Mesenchymal stem cell (in vitro differentiated cells and primary cell): ENCODE measurements around the gene ANXA9.

Experiments used
- DNase-seq: peaks from one replicate; pipeline ENCODE4 v3.0.0-alpha.2; 2013
- H2AFZ ChIP-seq: one replicate; pipeline ENCODE4 v1.6.1; 2013; ENCODE audit warnings: low read depth, mild to moderate bottlenecking, control low read depth, inconsistent platforms, low read length, moderate library complexity
- H2AK5ac ChIP-seq: 2 replicates; pipeline ENCODE4 v1.6.1; 2013; ENCODE audit warnings: low read length, moderate library complexity, mild to moderate bottlenecking, inconsistent platforms; ENCODE audit not compliant: severe bottlenecking
- H2BK120ac ChIP-seq: one replicate; pipeline ENCODE4 v1.6.1; 2013; ENCODE audit warnings: low read depth, mild to moderate bottlenecking, inconsistent platforms, low read length, moderate library complexity
- H2BK12ac ChIP-seq, 2 experiments: one replicate each; pipeline ENCODE4 v1.6.1; 2013; ENCODE audit warnings: inconsistent platforms in 2 of 2, low read length in 2 of 2, mild to moderate bottlenecking in 2 of 2, moderate library complexity in 2 of 2, control low read depth in 1 of 2
- H2BK15ac ChIP-seq: one replicate; pipeline ENCODE4 v1.6.1; 2013; ENCODE audit warnings: mild to moderate bottlenecking, low read depth, inconsistent platforms; ENCODE audit not compliant: poor library complexity, severe bottlenecking
- H2BK5ac ChIP-seq: 2 replicates; pipeline ENCODE4 v1.6.1; 2013; ENCODE audit warnings: low read depth, mild to moderate bottlenecking, low read length, control low read depth, inconsistent platforms; ENCODE audit not compliant: poor library complexity, severe bottlenecking
- H3K14ac ChIP-seq, 2 experiments: one replicate each; pipeline ENCODE4 v1.6.1; 2013; ENCODE audit warnings: inconsistent platforms in 2 of 2, low read length in 2 of 2, control low read depth in 1 of 2, mild to moderate bottlenecking in 1 of 2, moderate library complexity in 1 of 2
- H3K18ac ChIP-seq, 2 experiments: one replicate each; pipeline ENCODE4 v1.6.1; 2013; ENCODE audit warnings: inconsistent platforms in 2 of 2, low read length in 2 of 2, control low read depth in 1 of 2, low read depth in 1 of 2, mild to moderate bottlenecking in 1 of 2
- H3K23ac ChIP-seq, 2 experiments: one replicate each; pipeline ENCODE4 v1.6.1; 2013; ENCODE audit warnings: inconsistent platforms in 2 of 2, low read length in 2 of 2, mild to moderate bottlenecking in 2 of 2, moderate library complexity in 2 of 2, control low read depth in 1 of 2
- H3K27ac ChIP-seq: 2 replicates; pipeline ENCODE4 v1.5.1; 2013; ENCODE audit warnings: mild to moderate bottlenecking, moderate library complexity, low read length, control low read depth, inconsistent platforms; ENCODE audit not compliant: poor library complexity, severe bottlenecking
- H3K27me3 ChIP-seq, 2 experiments: 2 replicates each; pipeline versions ENCODE4 v1.6.1 to v1.7.0; 2013; ENCODE audit warnings: low read length in 2 of 2, mild to moderate bottlenecking in 2 of 2, moderate library complexity in 2 of 2, control low read depth in 1 of 2, inconsistent platforms in 1 of 2; ENCODE audit not compliant: control insufficient read depth in 1 of 2, insufficient read depth in 1 of 2
- H3K36me3 ChIP-seq, 2 experiments: 2 replicates each; pipeline versions ENCODE4 v1.6.1 to v1.7.0; 2013; ENCODE audit warnings: low read length in 2 of 2, control low read depth in 1 of 2, inconsistent platforms in 1 of 2, low read depth in 1 of 2, mild to moderate bottlenecking in 1 of 2; ENCODE audit not compliant: insufficient read depth in 2 of 2, control insufficient read depth in 1 of 2
- H3K4ac ChIP-seq, 2 experiments: one replicate each; pipeline ENCODE4 v1.6.1; 2013; ENCODE audit warnings: inconsistent platforms in 2 of 2, low read length in 2 of 2, mild to moderate bottlenecking in 2 of 2, moderate library complexity in 2 of 2, control low read depth in 1 of 2, low read depth in 1 of 2
- H3K4me1 ChIP-seq: 2 replicates; pipeline ENCODE4 v1.6.1; 2013; ENCODE audit warnings: low read depth, low read length, control low read depth; ENCODE audit not compliant: control insufficient read depth, insufficient read depth
- H3K4me2 ChIP-seq: 2 replicates; pipeline ENCODE4 v1.6.1; 2013; ENCODE audit warnings: low read length, mild to moderate bottlenecking, inconsistent platforms; ENCODE audit not compliant: poor library complexity, severe bottlenecking
- H3K4me3 ChIP-seq, 2 experiments: 2 replicates each; pipeline versions ENCODE4 v1.5.1 to v1.7.0; 2013; ENCODE audit warnings: low read length in 2 of 2, mild to moderate bottlenecking in 2 of 2, control low read depth in 1 of 2, low read depth in 1 of 2; ENCODE audit not compliant: insufficient read depth in 1 of 2
- H3K79me1 ChIP-seq: replicated peaks from 2 replicates; pipeline ENCODE4 v1.6.1; 2013; ENCODE audit warnings: mild to moderate bottlenecking, control low read depth, low read length, inconsistent platforms; ENCODE audit not compliant: poor library complexity, severe bottlenecking
- H3K9ac ChIP-seq: 2 replicates; pipeline ENCODE4 v1.7.0; 2013; ENCODE audit warnings: mild to moderate bottlenecking, low read length, moderate library complexity
- H3K9me3 ChIP-seq: 2 replicates; pipeline ENCODE4 v1.7.0; 2013; ENCODE audit warnings: mild to moderate bottlenecking, low read length; ENCODE audit not compliant: control insufficient read depth
- H4K8ac ChIP-seq: one replicate; pipeline ENCODE4 v1.6.1; 2013; ENCODE audit warnings: inconsistent platforms, mild to moderate bottlenecking, low read length, moderate library complexity
- H4K91ac ChIP-seq: one replicate; pipeline ENCODE4 v1.6.1; 2013; ENCODE audit warnings: mild to moderate bottlenecking, low read length, inconsistent platforms
- WGBS: methylation state at CpG from one replicate; pipeline ENCODE4 v1.1.7; 2013; ENCODE audit warnings: mixed read lengths; 5-methylcytosine and 5-hydroxymethylcytosine counted together

Gene ANXA9

GRCh38 chr1:151011154-151011850 is 29.2 kb downstream of the ANXA9 start:
- Histone ChIP-seq H4K91ac (no peak overlapping the region), H3K4me3 (no peak overlapping the region), H3K79me1 (peaks cover 20% of the 10 kb centered on the region)

GRCh38 chr1:151012684-151013471 is 30.8 kb downstream of the ANXA9 start:
- Histone ChIP-seq H3K23ac (no peak overlapping the region), H2BK12ac (peak overlapping the region in 1 of 2 experiments; percentile 11), H3K36me3 (peaks cover 0 to 3% of the 10 kb centered on the region in 2 experiments), H2AFZ (no peak overlapping the region), H2BK120ac (no peak overlapping the region), H2AK5ac (no peak overlapping the region), H3K79me1 (peaks cover 22% of the 10 kb centered on the region), H2BK15ac (no peak overlapping the region), H3K4ac (no peak overlapping the region), H2BK5ac (no peak overlapping the region), H3K27ac (peak overlapping the region; percentile 58), H3K4me3 (no peak overlapping the region), H3K18ac (peak overlapping the region in 1 of 2 experiments; percentile 61), H3K4me2 (peak overlapping the region; percentile 17), H3K9ac (no peak overlapping the region), H4K8ac (no peak overlapping the region), H3K14ac (no peak overlapping the region), H3K4me1 (peaks cover 8% of the 10 kb centered on the region), H4K91ac (no peak overlapping the region), H3K9me3 (no peaks in the 10 kb centered on the region), H3K27me3 (no peaks in the 10 kb centered on the region)
- no peak for DNase-seq
- 96% methylated on average over 13 of the region's 14 CpGs for WGBS

More at GRCh38 chr1:151011154-151011850, 29.2 kb downstream of the ANXA9 start:
- Histone ChIP-seq H3K27me3 (no peaks in the 10 kb centered on the region), H2AK5ac (no peak overlapping the region), H3K27ac (no peak overlapping the region), H3K23ac (no peak overlapping the region), H2BK120ac (no peak overlapping the region), H3K4me1 (peaks cover 12% of the 10 kb centered on the region), H3K4ac (no peak overlapping the region), H2BK5ac (no peak overlapping the region), H2AFZ (no peak overlapping the region), H3K4me2 (no peak overlapping the region), H3K36me3 (no peaks in the 10 kb centered on the region), H3K9me3 (no peaks in the 10 kb centered on the region), H2BK12ac (no peak overlapping the region), H2BK15ac (no peak overlapping the region), H3K14ac (no peak overlapping the region), H4K8ac (no peak overlapping the region), H3K9ac (peak overlapping the region; percentile 38), H3K18ac (no peak overlapping the region)
- DNase-seq, result no peak
- over 99% methylated on average over 3 of the region's 4 CpGs for WGBS

DNA sequence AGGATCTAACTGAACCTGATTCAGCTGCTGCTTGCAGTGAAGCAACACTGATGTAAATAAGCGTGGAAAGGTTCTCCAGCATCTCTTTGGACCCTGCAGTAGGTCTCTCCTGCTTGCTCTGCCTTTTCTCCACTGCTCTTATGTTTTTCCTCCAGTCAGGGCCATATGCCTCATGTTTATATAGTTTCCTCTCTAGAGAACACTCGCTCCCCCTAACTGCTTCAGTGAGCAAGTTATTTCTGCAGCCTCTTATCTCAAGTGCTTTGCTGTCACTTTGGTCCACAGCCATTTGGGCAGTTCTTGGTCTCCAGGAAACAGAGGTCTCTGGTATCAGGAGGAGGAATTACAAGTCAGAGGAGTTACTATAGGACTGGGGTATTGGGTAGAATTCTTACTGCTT is 31.4 kb downstream of the ANXA9 start:
- H2AK5ac ChIP-seq, result no peak overlapping the region
- no peaks in the 10 kb centered on the region for H3K9me3 ChIP-seq
- H2AFZ ChIP-seq, result no peak overlapping the region
- H3K79me1 ChIP-seq, result peaks cover 20% of the 10 kb centered on the region
- H3K4me1 ChIP-seq, result peaks cover 7% of the 10 kb centered on the region
- no peak overlapping the region for H4K91ac ChIP-seq
- no peak overlapping the region for H2BK15ac ChIP-seq
- no peak overlapping the region for H2BK120ac ChIP-seq
- DNase-seq, result peak; percentile 89
- H2BK5ac ChIP-seq, result no peak overlapping the region
- no peak overlapping the region for H3K9ac ChIP-seq
- H3K36me3 ChIP-seq, result peaks cover 0 to 9% of the 10 kb centered on the region in 2 experiments
- peak overlapping the region in 1 of 2 experiments; percentile 11 for H2BK12ac ChIP-seq
- WGBS, result 56% methylated on average over 1 of the region's 2 CpGs
- no peak overlapping the region for H3K4me2 ChIP-seq
- H3K4ac ChIP-seq, result no peak overlapping the region
- H3K23ac ChIP-seq, result no peak overlapping the region
- no peaks in the 10 kb centered on the region for H3K27me3 ChIP-seq
- peak overlapping the region in 1 of 2 experiments; percentile 61 for H3K18ac ChIP-seq
- H3K4me3 ChIP-seq, result no peak overlapping the region
- peak overlapping the region; percentile 58 for H3K27ac ChIP-seq
- H4K8ac ChIP-seq, result no peak overlapping the region
- H3K14ac ChIP-seq, result no peak overlapping the region

GRCh38 chr1:151024540-151025146 is 42.6 kb downstream of the ANXA9 start:
- Histone ChIP-seq H3K4me3 (no peak overlapping the region), H2AFZ (no peak overlapping the region), H3K4ac (no peak overlapping the region), H3K9ac (no peak overlapping the region), H3K14ac (no peak overlapping the region), H3K4me1 (peaks cover 14% of the 10 kb centered on the region), H3K27ac (no peak overlapping the region), H3K79me1 (peaks cover 5% of the 10 kb centered on the region), H2BK120ac (no peak overlapping the region), H3K36me3 (peaks cover 23 to 46% of the 10 kb centered on the region in 2 experiments), H2BK12ac (no peak overlapping the region), H2BK5ac (peak overlapping the region; percentile 46), H3K9me3 (no peaks in the 10 kb centered on the region), H3K4me2 (no peak overlapping the region), H2AK5ac (peak overlapping the region; percentile 46), H2BK15ac (no peak overlapping the region), H3K18ac (no peak overlapping the region), H4K8ac (no peak overlapping the region), H3K27me3 (no peaks in the 10 kb centered on the region), H4K91ac (no peak overlapping the region), H3K23ac (no peak overlapping the region)
- 50% methylated on average over 5 of the region's 6 CpGs for WGBS
- DNase-seq, result peak; percentile 71
